Measurements from ENCODE around the gene SLPI. TPM values are rescaled to one million over a fixed set of nuclear protein-coding genes. Genes with fewer than 3 reads are reported as not detected.

Gene SLPI
- total RNA-seq, 1 donor from 2014 or later: 0.82 TPM

GRCh38 chr20:45229264-45230056 lies 24.9 kb downstream of the SLPI start:
- H3K4me3 Mint-ChIP-seq (ENCODE audit: unreplicated experiment): no peak overlapping the region
- peak; percentile 54 for TF ChIP-seq CTCF (IDR thresholded peaks at IDR 0.05; ENCODE audit: unreplicated experiment)
- no peaks in the 10 kb centered on the region for H3K36me3 Mint-ChIP-seq (ENCODE audit: low read depth, unreplicated experiment)
- H3K9me3 Mint-ChIP-seq (ENCODE audit: unreplicated experiment): no peaks in the 10 kb centered on the region
- peak; percentile 17 for DNase-seq (ENCODE audit: low spot score)
- no peaks in the 10 kb centered on the region for H3K27me3 Mint-ChIP-seq (ENCODE audit: unreplicated experiment)
- no peak overlapping the region for H3K27ac Mint-ChIP-seq (ENCODE audit: unreplicated experiment)
- no peaks in the 10 kb centered on the region for H3K4me1 Mint-ChIP-seq (ENCODE audit: unreplicated experiment)

GRCh38 chr20:45226287-45226686 lies 28.1 kb downstream of the SLPI start:
- no peaks in the 10 kb centered on the region for H3K9me3 Mint-ChIP-seq (ENCODE audit: unreplicated experiment)
- TF ChIP-seq CTCF (IDR thresholded peaks at IDR 0.05; ENCODE audit: unreplicated experiment): no peak
- no peaks in the 10 kb centered on the region for H3K27me3 Mint-ChIP-seq (ENCODE audit: unreplicated experiment)
- DNase-seq (ENCODE audit: low spot score): no peak
- H3K27ac Mint-ChIP-seq (ENCODE audit: unreplicated experiment): no peak overlapping the region
- H3K36me3 Mint-ChIP-seq (ENCODE audit: low read depth, unreplicated experiment): no peaks in the 10 kb centered on the region
- H3K4me1 Mint-ChIP-seq (ENCODE audit: unreplicated experiment): no peaks in the 10 kb centered on the region
- no peak overlapping the region for H3K4me3 Mint-ChIP-seq (ENCODE audit: unreplicated experiment)

GRCh38 chr20:45223136-45223535 lies 31.2 kb downstream of the SLPI start:
- no peaks in the 10 kb centered on the region for H3K27me3 Mint-ChIP-seq (ENCODE audit: unreplicated experiment)
- DNase-seq (ENCODE audit: low spot score): no peak
- H3K9me3 Mint-ChIP-seq (ENCODE audit: unreplicated experiment): no peaks in the 10 kb centered on the region
- H3K27ac Mint-ChIP-seq (ENCODE audit: unreplicated experiment): no peak overlapping the region
- no peak overlapping the region for H3K4me3 Mint-ChIP-seq (ENCODE audit: unreplicated experiment)
- no peaks in the 10 kb centered on the region for H3K36me3 Mint-ChIP-seq (ENCODE audit: low read depth, unreplicated experiment)
- TF ChIP-seq CTCF (IDR thresholded peaks at IDR 0.05; ENCODE audit: unreplicated experiment): no peak
- H3K4me1 Mint-ChIP-seq (ENCODE audit: unreplicated experiment): no peaks in the 10 kb centered on the region

GRCh38 chr20:45221076-45221475 lies 33.3 kb downstream of the SLPI start, which contains the start of gene SEMG2:
Gene SEMG2 (plus strand): TSS chr20:45221373. CDS start chr20:45221390, 17 bp downstream.
- H3K4me3 Mint-ChIP-seq (ENCODE audit: unreplicated experiment): no peak within 1 kb of the TSS
- no peaks in the 10 kb centered on the region for H3K27me3 Mint-ChIP-seq (ENCODE audit: unreplicated experiment)
- H3K4me1 Mint-ChIP-seq (ENCODE audit: unreplicated experiment): no peaks in the 10 kb centered on the region
- DNase-seq (ENCODE audit: low spot score): no peak
- H3K36me3 Mint-ChIP-seq (ENCODE audit: low read depth, unreplicated experiment): no peaks in the 10 kb centered on the region
- H3K9me3 Mint-ChIP-seq (ENCODE audit: unreplicated experiment): no peaks in the 10 kb centered on the region
- no peak within 1 kb of the TSS for H3K27ac Mint-ChIP-seq (ENCODE audit: unreplicated experiment)
- TF ChIP-seq CTCF (IDR thresholded peaks at IDR 0.05; ENCODE audit: unreplicated experiment): no peak

GRCh38 chr20:45218636-45219035 lies 35.7 kb downstream of the SLPI start:
- Mint-ChIP-seq H3K4me3 (ENCODE audit: unreplicated experiment) (no peak overlapping the region), H3K9me3 (ENCODE audit: unreplicated experiment) (no peaks in the 10 kb centered on the region), H3K4me1 (ENCODE audit: unreplicated experiment) (no peaks in the 10 kb centered on the region), H3K27me3 (ENCODE audit: unreplicated experiment) (no peaks in the 10 kb centered on the region), H3K36me3 (ENCODE audit: low read depth, unreplicated experiment) (no peaks in the 10 kb centered on the region), H3K27ac (ENCODE audit: unreplicated experiment) (no peak overlapping the region)
- no peak for DNase-seq (ENCODE audit: low spot score)
- no peak for TF ChIP-seq CTCF (IDR thresholded peaks at IDR 0.05; ENCODE audit: unreplicated experiment)
